Measurements from ENCODE around the gene SPON1. TPM values are rescaled to one million over a fixed set of nuclear protein-coding genes. Genes with fewer than 3 reads are reported as not detected.

Gene SPON1
- total RNA-seq, 1 donor from 2014 or later, result 6.2 TPM

GRCh38 chr11:14218728-14219127 lies 256.2 kb downstream of the SPON1 start:
- no peak for DNase-seq (ENCODE audit: low spot score)
- intact Hi-C loops (cut with DNase I), result no loop called here

- DNase-seq (ENCODE audit: low spot score), result no peak
- intact Hi-C loops (cut with DNase I), result no loop called here
Observed at GRCh38 chr11:14223636-14224288, 261.2 kb downstream of the SPON1 start.

- no peak for DNase-seq (ENCODE audit: low spot score)
- intact Hi-C loops (cut with DNase I), result no loop called here
Observed at GRCh38 chr11:14224395-14224794, 261.9 kb downstream of the SPON1 start.

- intact Hi-C loops (cut with DNase I), result no loop called here
- DNase-seq (ENCODE audit: low spot score), result no peak
Observed at GRCh38 chr11:14225666-14226065, 263.1 kb downstream of the SPON1 start.

GRCh38 chr11:14228356-14228755 lies 265.8 kb downstream of the SPON1 start:
- DNase-seq (ENCODE audit: low spot score), result no peak
- intact Hi-C loops (cut with DNase I), result no loop called here

GRCh38 chr11:14229472-14229871 lies 266.9 kb downstream of the SPON1 start:
- DNase-seq (ENCODE audit: low spot score), result no peak
- intact Hi-C loops (cut with DNase I), result no loop called here

- intact Hi-C loops (cut with DNase I), result no loop called here
- DNase-seq (ENCODE audit: low spot score), result no peak
Observed at GRCh38 chr11:14230407-14230806, 267.9 kb downstream of the SPON1 start.

- DNase-seq (ENCODE audit: low spot score), result no peak
- intact Hi-C loops (cut with DNase I), result no loop called here
Observed at GRCh38 chr11:14232652-14233051, 270.1 kb downstream of the SPON1 start.

- no peak for DNase-seq (ENCODE audit: low spot score)
- intact Hi-C loops (cut with DNase I), result no loop called here
Observed at GRCh38 chr11:14234446-14234845, 271.9 kb downstream of the SPON1 start.

GRCh38 chr11:14235701-14236100 lies 273.2 kb downstream of the SPON1 start:
- DNase-seq (ENCODE audit: low spot score), result no peak
- intact Hi-C loops (cut with DNase I), result no loop called here

GRCh38 chr11:14237444-14237961 lies 275.0 kb downstream of the SPON1 start:
- intact Hi-C loops (cut with DNase I), result no loop called here
- no peak for DNase-seq (ENCODE audit: low spot score)

- intact Hi-C loops (cut with DNase I), result no loop called here
Observed at GRCh38 chr11:14240221-14240620, 277.7 kb downstream of the SPON1 start.

GRCh38 chr11:14240951-14241350 lies 278.4 kb downstream of the SPON1 start:
- intact Hi-C loops (cut with DNase I), result no loop called here
- DNase-seq (ENCODE audit: low spot score), result no peak

More at GRCh38 chr11:14240221-14240620, 277.7 kb downstream of the SPON1 start:
- no peak for DNase-seq (ENCODE audit: low spot score)

- intact Hi-C loops (cut with DNase I), result no loop called here
- DNase-seq (ENCODE audit: low spot score), result no peak
Observed at GRCh38 chr11:14242187-14242586, 279.7 kb downstream of the SPON1 start.

- intact Hi-C loops (cut with DNase I), result no loop called here
- no peak for DNase-seq (ENCODE audit: low spot score)
Observed at GRCh38 chr11:14242733-14243132, 280.2 kb downstream of the SPON1 start.

- DNase-seq (ENCODE audit: low spot score), result no peak
- intact Hi-C loops (cut with DNase I), result loop anchor here (5.0 kb wide), 1 partner anchor 98 kb away; no protein-coding TSS in a partner anchor
Observed at GRCh38 chr11:14244926-14245325, 282.4 kb downstream of the SPON1 start.

GRCh38 chr11:14245444-14245843 lies 282.9 kb downstream of the SPON1 start:
- DNase-seq (ENCODE audit: low spot score), result no peak
- intact Hi-C loops (cut with DNase I), result loop anchor here (5.0 kb wide), 1 partner anchor 98 kb away; no protein-coding TSS in a partner anchor

GRCh38 chr11:14248580-14248981 lies 286.1 kb downstream of the SPON1 start:
- no peak for DNase-seq (ENCODE audit: low spot score)
- intact Hi-C loops (cut with DNase I), result loop anchor here (2.0 to 5.0 kb wide), 2 partner anchors 101 to 476 kb away; no protein-coding TSS in a partner anchor

- intact Hi-C loops (cut with DNase I), result loop anchor here (1.0 to 5.0 kb wide), 3 partner anchors 102 to 477 kb away; no protein-coding TSS in a partner anchor
- no peak for DNase-seq (ENCODE audit: low spot score)
Observed at GRCh38 chr11:14249121-14249963, 286.8 kb downstream of the SPON1 start.

- DNase-seq (ENCODE audit: low spot score), result no peak
- intact Hi-C loops (cut with DNase I), result no loop called here
Observed at GRCh38 chr11:14251754-14252153, 289.2 kb downstream of the SPON1 start.
